GM18517 (cell line): Measurements from ENCODE around the gene ZNF575.
A peak's percentile ranks its signal among the peaks of the same experiment; 100 is the strongest.

Source experiments
- ATAC-seq: cut with Tn5 transposase; IDR thresholded peaks from one replicate; pipeline ENCODE4 v1.9.1; 2021; ENCODE audit warnings: mild to moderate bottlenecking, moderate library complexity; ENCODE audit not compliant: unreplicated experiment

Gene ZNF575

DNA sequence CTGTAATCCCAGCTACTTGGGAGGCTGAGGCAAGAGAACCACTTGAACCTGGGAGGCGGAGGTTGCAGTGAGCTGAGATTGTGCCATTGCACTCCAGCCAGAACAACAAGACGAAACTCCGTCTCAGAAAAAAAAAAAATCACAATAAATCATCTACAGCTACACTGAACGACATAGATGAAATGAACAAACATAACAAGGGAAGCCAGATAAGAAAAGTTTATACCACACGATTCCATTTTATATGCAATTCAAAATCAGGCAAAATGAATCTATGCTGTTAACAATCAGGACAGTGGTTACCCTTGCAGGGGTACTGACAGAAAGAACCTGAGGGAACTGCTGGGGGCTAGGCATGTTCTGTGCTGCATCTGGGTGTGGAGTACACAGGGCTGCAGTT is 36.7 kb downstream of the ZNF575 start:
- ATAC-seq = no peak

DNA sequence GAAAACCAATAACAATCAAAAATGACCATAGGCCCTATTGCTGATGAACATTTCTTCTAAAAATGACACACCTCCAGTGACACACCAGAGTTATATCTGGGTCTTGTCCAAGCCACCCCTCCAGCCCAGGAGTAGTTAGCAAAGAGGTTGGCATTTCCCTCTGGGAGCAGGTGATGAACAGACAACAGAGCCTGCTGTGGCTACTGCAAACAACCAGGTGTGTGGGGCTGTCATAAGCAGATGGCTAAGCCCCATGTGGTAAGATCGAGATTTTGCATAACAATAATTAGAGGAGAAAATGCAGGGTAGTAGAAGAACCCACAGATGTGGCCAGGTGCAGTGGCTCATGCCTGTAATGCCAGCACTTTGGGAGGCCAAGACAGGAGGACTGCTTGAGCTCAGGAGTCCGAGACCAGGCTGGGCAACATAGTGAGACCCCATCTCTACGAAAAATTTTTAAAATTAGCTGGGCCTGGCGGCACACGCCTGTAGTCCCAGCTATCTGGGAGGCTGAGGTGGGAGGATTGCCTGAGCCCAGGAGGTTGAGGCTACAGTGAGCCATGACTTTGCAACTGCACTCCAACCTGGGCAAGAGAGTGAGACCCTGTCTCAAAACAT is 37.3 kb downstream of the ZNF575 start:
- ATAC-seq = no peak

DNA sequence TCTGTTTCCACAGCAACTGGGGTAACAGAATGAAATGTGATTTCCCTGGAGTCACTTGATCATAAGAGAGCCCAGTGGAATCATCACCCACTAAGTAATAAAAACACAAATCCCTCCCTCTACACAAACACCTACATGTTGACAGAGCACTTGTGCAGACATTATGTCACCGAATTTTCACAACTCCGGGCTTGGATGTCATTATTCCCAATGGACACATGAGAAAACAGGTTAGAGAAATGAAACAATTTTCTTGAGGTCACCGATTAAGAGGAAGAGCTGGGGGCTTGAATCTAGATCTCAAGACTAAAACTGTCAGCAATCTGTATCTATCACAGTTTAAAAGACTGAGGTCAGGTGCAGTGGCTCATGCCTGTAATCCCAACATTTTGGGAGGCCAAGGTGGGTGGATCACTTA is 39.2 kb downstream of the ZNF575 start:
- no peak for ATAC-seq

DNA sequence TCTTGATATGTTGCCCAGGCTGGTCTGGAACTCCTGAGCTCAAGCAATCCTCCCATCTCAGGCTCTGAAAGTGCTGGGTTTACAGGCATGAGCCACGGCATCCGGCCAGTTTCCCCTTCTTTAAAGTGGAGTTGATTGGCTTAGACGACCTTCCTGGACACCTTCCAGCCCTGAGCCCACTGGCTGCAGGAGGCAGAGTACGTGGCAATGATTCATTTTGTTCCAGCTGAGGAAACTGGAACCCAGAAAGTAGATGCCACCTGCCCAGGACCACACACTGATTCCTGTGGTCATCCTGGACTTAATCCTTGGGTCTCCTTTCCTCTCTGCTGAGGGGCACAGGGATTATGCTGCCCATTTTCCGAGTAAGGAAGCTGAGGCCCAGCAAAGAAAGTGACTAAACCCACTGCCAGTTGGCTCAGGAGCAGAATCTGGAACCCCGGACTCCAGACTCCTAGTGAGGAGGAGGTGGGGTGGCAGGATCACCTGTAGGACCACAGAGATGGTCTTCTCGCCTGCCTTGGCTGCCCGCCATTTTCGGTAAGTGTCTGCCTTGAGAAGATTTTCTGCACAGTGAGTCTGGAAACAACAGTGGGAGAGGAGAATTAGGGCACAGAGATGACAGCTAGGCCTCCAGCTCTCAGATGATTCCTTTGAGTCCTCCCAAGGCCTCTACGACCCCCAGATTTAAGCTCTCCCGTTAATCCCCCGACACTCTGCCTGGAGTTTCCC is 41.6 kb downstream of the ZNF575 start:
- no peak for ATAC-seq

DNA sequence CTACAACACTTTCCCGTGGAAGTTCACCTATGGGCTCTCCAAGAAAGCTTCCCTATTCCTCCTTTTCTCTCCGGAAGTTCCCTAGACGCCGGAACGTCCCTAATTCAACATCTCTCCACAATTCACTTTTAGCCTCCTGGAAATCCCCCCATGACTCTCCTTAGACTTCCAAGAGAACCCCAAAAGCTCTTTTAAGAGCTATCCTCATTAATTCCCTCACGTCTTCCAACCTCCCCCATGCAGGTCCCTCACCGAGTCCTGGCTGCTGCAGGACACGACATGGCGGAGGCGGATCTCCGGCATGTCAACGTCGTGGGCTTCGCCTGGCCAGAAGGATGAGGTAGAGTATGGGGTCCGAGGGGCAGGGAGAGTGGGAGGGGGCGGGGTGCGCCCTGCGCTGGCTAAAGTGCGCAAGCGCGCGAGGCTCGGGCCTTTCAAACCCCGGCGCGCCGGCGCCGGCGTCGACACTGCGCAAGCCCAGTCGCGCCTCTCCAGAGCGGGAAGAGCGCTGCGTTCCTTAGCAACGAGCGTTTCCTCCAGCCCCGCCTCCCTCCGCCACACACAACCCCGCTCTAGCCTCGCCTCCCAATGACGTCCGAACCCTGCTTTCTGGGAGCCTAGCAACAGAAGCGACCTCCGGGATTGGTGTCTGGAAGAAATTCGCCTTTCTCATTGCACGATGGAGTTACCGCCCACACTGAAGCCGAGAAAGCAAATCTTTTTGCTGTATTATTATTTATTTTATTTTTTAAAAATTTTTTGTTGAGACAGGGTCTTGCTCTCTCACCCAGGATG is 42.4 kb downstream of the ZNF575 start, which contains the start of the genes PINLYP and XRCC1:
PINLYP (plus strand) TSS at position 646 of the 795 bp plus-strand sequence. CDS start 1,391 bp downstream, outside the sequence.
XRCC1 (minus strand) TSS at position 372 of the 795 bp plus-strand sequence; CDS start at position 303, 69 bp downstream.
- ATAC-seq = peak; percentile 93

DNA sequence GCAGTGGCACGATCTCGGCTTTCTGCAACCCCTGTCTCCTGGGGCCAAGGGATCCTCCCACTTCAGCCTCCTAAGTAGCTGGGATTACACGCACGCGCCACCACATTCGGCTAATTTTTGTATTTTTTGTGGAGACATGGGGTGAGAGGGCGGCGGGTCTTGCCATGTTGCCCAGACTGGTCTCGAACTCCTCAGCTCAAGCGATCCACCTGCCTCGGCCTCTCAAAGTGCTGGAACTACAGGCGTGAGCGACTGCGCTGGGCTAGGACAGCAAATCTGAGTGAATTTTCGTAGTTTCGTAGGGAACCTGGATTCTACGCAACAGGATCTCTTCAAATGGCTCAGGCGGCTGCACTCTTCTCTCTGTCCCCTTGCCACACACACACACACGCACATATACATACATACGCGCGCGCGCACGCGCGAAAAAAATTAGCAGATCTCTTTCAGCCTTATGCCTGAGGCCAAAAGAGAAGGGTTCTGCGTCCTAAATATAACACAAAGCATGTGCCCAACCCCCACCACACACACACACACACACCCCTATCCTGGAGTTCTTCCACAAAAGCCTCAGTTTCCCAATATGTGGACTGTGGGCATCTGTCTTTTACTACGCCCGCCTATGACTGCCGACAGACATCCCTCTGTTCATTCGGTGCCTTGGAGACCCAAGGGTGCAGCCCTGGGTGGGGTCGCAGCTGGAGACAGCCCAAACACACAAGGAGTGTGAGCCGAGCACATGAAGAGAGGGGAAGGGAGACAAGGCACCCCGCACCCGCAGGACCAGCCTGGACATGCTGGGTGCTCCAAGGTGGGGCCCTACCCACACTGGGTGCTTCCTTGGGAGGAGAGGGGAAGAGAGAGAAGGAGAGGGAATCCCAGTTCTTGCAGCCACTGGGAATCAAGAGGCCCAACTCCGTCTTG is 43.2 kb downstream of the ZNF575 start:
- ATAC-seq = no peak

DNA sequence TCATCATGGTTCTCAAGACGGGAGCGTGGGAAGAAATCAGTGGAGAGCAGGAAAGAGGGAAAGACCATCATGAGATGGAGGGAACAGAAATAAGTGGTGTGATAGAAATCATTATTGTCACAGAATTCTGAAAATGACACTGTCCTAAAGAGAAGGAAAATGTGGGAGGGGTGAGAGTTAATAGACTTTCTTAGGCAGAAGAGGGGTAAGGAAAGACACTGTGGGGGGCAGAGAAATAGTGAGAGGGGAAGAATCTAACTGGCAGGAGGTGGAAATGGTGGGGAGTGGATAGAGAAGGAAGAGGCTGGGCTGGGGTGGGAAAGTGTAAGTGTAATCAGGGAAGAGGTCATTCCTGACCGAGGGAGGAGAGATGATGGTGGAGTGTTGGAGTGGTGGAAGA is 45.8 kb downstream of the ZNF575 start:
- no peak for ATAC-seq

DNA sequence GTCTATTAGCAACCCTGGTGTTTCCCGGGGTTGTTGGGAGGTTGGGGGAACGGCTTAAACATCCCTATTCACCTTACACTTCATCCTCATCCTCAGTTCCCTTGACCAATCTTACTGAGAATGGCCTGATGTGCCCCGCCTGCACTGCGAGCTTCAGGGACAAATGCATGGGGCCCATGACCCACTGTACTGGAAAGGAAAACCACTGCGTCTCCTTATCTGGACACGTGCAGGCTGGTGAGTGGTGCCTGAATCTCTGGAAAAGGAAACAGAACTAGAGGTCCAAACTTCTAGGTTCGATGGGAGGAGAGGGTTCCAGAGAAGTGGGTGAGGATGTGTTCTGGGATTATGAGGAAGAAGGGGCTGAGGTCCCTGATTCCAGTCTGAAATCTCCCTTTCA is 48.5 kb downstream of the ZNF575 start:
- no peak for ATAC-seq

DNA sequence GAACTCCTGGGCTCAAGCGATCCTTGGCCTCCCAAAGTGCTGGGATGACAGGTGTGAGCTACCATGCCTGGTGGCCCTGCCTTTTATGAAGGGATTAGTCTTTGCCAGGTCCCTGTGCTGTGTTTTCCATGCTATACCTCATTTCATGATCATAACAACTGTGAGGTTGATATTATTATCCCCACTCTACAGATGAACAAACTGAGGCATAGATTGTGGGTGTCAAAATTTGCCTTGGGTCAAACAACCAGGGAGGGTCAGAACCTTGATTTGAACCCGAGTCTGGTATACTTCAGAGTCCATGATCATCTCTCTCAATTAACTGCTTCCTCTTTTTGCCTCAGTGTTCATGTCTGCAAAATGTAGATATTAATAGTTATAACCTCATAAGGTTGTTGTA is 49.5 kb downstream of the ZNF575 start:
- ATAC-seq = no peak

DNA sequence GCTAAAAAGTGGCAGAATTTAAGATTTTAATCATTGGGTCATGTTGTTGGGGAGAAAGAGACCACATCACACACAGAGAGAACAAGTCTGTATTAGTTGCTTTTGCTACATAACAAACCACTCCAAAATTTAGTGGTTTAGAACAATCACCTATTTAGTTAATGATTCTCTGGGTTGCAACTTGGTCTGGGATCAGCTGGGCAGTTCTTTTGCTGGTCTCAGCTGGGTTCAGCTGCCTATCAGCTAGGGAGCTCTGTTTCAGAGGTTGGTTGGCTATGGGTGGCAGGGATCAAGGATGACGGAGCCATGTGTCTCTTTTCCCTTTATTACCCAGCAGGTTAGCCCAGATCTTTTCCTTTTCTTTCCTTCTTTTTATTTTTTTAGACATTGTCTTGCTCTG is 51.5 kb downstream of the ZNF575 start:
- ATAC-seq = no peak
